Testis (tissue), 2 donors: ENCODE measurements around the gene CCS.

Source experiments
- CTCF ChIP-seq, 3 experiments: fragments of 450-650 bp in 2 of 3; fragments of 200-600 bp in 1 of 3; sonication (generic) in 1 of 3; IDR thresholded peaks; one replicate each; pipeline ENCODE4 v1.5.1; 2016 to 2019; ENCODE audit warnings: antibody characterized with exemption in 3 of 3, mild to moderate bottlenecking in 2 of 3, moderate library complexity in 1 of 3
- POLR2A ChIP-seq: fragments of 450-650 bp; IDR thresholded peaks from one replicate; pipeline ENCODE4 v1.6.1; 2017; ENCODE audit warnings: antibody characterized with exemption, mild to moderate bottlenecking, moderate library complexity

GRCh38 chr11:66561975-66562248, 31.1 kb upstream of the CCS start:
- TF ChIP-seq POLR2A (no peak), CTCF (IDR thresholded peaks at IDR 0.05) (no peak)
